ENCODE data around the gene CYB5D1.

GRCh38 chr17:7897090-7897489 is 39.3 kb downstream of the CYB5D1 start:
- TF ChIP-seq POLR2AphosphoS5 (IDR thresholded peaks at IDR 0.05; ENCODE audit: low read depth, low read length) (no peak), POLR2A (IDR thresholded peaks at IDR 0.05; ENCODE audit: low read depth, low read length) (no peak), TAF1 (IDR thresholded peaks at IDR 0.05; ENCODE audit: low read depth, low read length) (no peak), SPI1 (IDR thresholded peaks at IDR 0.05; ENCODE audit: low read depth, low read length) (no peak), PAX5 (IDR thresholded peaks at IDR 0.05; ENCODE audit: insufficient read depth, low read length, severe bottlenecking) (no peak)

Measured in GM12891 (cell line).